Astrocyte (in vitro differentiated cells and primary cell): ENCODE measurements around the gene PKNOX1.
"Not testable (repeated sequence)": the region's sequence is repeated elsewhere in the genome, so short reads cannot be mapped to it uniquely, and the experiment has no call there.

Source experiments
- EZH2 ChIP-seq: IDR thresholded peaks from 2 replicates; pipeline ENCODE4 v1.6.1; 2012; ENCODE audit warnings: mild to moderate bottlenecking, low read length, inconsistent platforms; ENCODE audit not compliant: insufficient read depth
- TF ChIP-seq, protein P1 (sequence below): IDR thresholded peaks from 2 replicates; pipeline ENCODE4 v1.5.1; 2011; ENCODE audit warnings: low read depth, mild to moderate bottlenecking, inconsistent platforms, low read length, moderate library complexity; ENCODE audit not compliant: insufficient read depth

DNA sequence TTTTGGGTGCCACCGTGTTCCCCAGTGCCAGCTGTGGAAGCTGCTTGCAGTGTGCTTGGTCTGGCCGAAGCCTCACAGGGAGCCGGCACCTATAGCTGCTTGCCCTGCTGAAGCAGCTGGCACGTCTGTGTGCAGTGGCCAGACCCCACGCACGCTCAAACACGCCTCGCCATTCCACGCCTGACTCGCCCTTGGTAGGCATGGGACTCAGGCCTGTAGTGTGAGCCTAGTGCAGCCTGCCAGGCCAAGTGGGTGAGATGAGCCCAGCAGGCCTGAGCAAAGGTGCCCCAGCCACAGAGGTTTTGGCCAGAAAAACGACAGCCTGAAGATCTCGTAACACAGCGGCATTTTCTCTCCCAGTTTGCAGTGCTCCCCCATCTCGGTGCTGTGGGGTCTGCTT lies 68.9 kb downstream of the PKNOX1 start:
- TF ChIP-seq, protein P1, sequence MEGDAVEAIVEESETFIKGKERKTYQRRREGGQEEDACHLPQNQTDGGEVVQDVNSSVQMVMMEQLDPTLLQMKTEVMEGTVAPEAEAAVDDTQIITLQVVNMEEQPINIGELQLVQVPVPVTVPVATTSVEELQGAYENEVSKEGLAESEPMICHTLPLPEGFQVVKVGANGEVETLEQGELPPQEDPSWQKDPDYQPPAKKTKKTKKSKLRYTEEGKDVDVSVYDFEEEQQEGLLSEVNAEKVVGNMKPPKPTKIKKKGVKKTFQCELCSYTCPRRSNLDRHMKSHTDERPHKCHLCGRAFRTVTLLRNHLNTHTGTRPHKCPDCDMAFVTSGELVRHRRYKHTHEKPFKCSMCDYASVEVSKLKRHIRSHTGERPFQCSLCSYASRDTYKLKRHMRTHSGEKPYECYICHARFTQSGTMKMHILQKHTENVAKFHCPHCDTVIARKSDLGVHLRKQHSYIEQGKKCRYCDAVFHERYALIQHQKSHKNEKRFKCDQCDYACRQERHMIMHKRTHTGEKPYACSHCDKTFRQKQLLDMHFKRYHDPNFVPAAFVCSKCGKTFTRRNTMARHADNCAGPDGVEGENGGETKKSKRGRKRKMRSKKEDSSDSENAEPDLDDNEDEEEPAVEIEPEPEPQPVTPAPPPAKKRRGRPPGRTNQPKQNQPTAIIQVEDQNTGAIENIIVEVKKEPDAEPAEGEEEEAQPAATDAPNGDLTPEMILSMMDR: not testable (repeated sequence)
- not testable (repeated sequence) for TF ChIP-seq EZH2
